ENCODE data around the gene KLF7.

Gene KLF7

DNA sequence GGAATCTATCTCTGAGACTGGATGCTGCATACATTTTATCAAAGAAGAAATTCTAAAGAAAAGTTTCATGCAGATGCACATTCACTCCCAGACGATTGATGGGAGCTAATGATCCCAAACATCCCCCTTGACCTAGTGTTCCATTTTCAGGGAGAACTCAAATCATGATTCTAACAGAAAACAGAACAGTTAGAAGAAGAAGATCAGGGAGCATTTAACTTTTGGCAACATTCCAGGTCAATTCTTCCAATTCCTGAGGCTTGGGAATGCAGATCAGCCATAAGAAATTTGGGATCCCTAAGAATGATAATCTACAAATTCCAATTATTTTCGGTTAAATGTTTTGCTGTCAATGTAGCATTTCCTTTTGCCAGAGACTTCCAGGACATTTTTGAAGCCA, 129.9 kb downstream of the KLF7 start:
- Histone ChIP-seq H3K9me3 (ENCODE audit: severe bottlenecking) (no peaks in the 10 kb centered on the region), H3K36me3 (no peaks in the 10 kb centered on the region), H3K27ac (no peak overlapping the region), H3K4me3 (ENCODE audit: low read depth, low read length) (no peak overlapping the region), H3K27me3 (ENCODE audit: insufficient read depth, low read depth, severe bottlenecking) (no peaks in the 10 kb centered on the region)
- TF ChIP-seq, protein P1, sequence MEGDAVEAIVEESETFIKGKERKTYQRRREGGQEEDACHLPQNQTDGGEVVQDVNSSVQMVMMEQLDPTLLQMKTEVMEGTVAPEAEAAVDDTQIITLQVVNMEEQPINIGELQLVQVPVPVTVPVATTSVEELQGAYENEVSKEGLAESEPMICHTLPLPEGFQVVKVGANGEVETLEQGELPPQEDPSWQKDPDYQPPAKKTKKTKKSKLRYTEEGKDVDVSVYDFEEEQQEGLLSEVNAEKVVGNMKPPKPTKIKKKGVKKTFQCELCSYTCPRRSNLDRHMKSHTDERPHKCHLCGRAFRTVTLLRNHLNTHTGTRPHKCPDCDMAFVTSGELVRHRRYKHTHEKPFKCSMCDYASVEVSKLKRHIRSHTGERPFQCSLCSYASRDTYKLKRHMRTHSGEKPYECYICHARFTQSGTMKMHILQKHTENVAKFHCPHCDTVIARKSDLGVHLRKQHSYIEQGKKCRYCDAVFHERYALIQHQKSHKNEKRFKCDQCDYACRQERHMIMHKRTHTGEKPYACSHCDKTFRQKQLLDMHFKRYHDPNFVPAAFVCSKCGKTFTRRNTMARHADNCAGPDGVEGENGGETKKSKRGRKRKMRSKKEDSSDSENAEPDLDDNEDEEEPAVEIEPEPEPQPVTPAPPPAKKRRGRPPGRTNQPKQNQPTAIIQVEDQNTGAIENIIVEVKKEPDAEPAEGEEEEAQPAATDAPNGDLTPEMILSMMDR (IDR thresholded peaks at IDR 0.05; ENCODE audit: low read depth, low read length) = no peak
- no peak for DNase-seq

DNA sequence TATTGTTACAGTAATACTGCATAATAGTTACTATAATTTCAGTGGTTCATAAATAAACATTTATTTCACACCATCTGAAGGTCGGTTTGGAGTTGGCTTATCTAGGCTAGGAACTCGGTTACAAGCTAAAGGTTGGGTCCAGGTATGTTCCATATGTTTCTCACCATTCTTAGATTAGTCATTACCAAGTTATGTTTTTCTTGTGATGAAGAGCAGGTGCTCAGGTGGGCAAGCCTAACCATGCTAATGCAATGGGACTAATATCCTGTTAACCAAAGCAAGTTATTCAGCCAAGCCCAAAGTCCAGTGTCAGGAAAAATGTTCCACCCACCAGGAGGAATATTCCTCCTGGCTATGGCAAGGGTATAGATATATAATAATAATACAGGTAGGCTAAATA, 133.3 kb downstream of the KLF7 start:
- Histone ChIP-seq H3K9me3 (ENCODE audit: severe bottlenecking) (no peaks in the 10 kb centered on the region), H3K27me3 (ENCODE audit: insufficient read depth, low read depth, severe bottlenecking) (no peaks in the 10 kb centered on the region), H3K4me3 (ENCODE audit: low read depth, low read length) (no peak overlapping the region), H3K36me3 (no peaks in the 10 kb centered on the region), H3K27ac (no peak overlapping the region)
- TF ChIP-seq, protein P1 (IDR thresholded peaks at IDR 0.05; ENCODE audit: low read depth, low read length) = no peak
- no peak for DNase-seq

Data from WERI-Rb-1 (cell line).